Psoas muscle (tissue), 8 donors: ENCODE results near the gene LTV1. TPM values are rescaled to one million over a fixed set of nuclear protein-coding genes. Genes with fewer than 3 reads are reported as not detected.

Experiments
- ATAC-seq, 4 donors: fragments of 200-7000 bp; cut with Tn5 transposase; one replicate each; pipeline ENCODE4 v1.9.1; 2020; ENCODE audit warnings: moderate library complexity in 3 of 4, mild to moderate bottlenecking in 2 of 4
- DNase-seq, 2 donors: peaks; one replicate each; pipeline ENCODE4 v3.0.0-alpha.2; 2020
- H3K27ac ChIP-seq: fragments of 200-600 bp; one replicate; pipeline ENCODE4 v1.8.0; 2022
- H3K27me3 ChIP-seq, 3 donors: fragments of 200-600 bp in 1 of 3; one replicate each; pipeline versions ENCODE4 v1.6.1 to v1.8.0; 2013 to 2022; ENCODE audit warnings: low read length in 2 of 3, mild to moderate bottlenecking in 2 of 3, moderate library complexity in 1 of 3; ENCODE audit not compliant: insufficient read depth in 3 of 3
- H3K36me3 ChIP-seq, 2 donors: fragments of 200-600 bp in 1 of 2; one replicate each; pipeline versions ENCODE4 v1.6.1 to v1.8.0; 2013 to 2022; ENCODE audit warnings: low read depth in 1 of 2, mild to moderate bottlenecking in 1 of 2, moderate library complexity in 1 of 2; ENCODE audit not compliant: insufficient read depth in 1 of 2
- H3K4me1 ChIP-seq: fragments of 200-600 bp; one replicate; pipeline ENCODE4 v1.8.0; 2022
- H3K4me3 ChIP-seq: fragments of 200-600 bp; one replicate; pipeline ENCODE4 v1.8.0; 2022; ENCODE audit warnings: mild to moderate bottlenecking
- H3K9me3 ChIP-seq: fragments of 200-600 bp; one replicate; pipeline ENCODE4 v1.8.0; 2022
- WGBS, 3 donors: extraction: QIAGEN DNeasy Blood & Tissue Kit; methylation state at CpG; one replicate each; pipeline versions ENCODE4 v1.1.6 to v1.1.7; 2013; 5-methylcytosine and 5-hydroxymethylcytosine counted together
- intact Hi-C, 2 donors: fragments of 100-400 bp; cut with DNase I; formaldehyde crosslinking; loops; one replicate each; pipeline versions ENCODE4 v1.11.0 to v1.14.2; 2022
- polyA plus RNA-seq, 3 donors: library from polyadenylated mRNA; stranded (reverse); fragments of 200-250 nt; gene quantifications; one replicate each; pipeline ENCODE4 v1.2.3, GENCODE V29; 2013
- total RNA-seq, 4 donors: library from RNA; stranded (reverse); fragmentation: NEBNext Ultra II Directional in 2 of 4; extraction: Animal tissue kit (Norgen Biotek cat#: 25700) in 2 of 4; gene quantifications; one replicate each; pipeline versions ENCODE4 v1.2.1 to v1.2.4, GENCODE V29; 2021 to 2023
- TF ChIP-seq, protein P1 (sequence below): fragments of 200-600 bp; IDR thresholded peaks from one replicate; pipeline ENCODE4 v1.8.0; 2022; ENCODE audit warnings: antibody characterized with exemption
- donor health status: healthy with polysubstance abuse.
- donor health status: DM: no; HTN: no; CAD: no; lungs with moderate emphysema.
- donor health status: Bipolar disorder and iron deficiency.
- donor health status: healthy.
- donor health status: DM: yes; HTN: yes; CAD: no.
- donor health status: DM: no; HTN: no; CAD: no.
- donor health status: DM: no; HTN: no; CAD: no.
- donor health status: DM: yes; HTN: yes; CAD: no.

Gene LTV1
- total and polyA plus RNA-seq, 7 donors = 19.1 to 57.1 (median 35.4) TPM

DNA sequence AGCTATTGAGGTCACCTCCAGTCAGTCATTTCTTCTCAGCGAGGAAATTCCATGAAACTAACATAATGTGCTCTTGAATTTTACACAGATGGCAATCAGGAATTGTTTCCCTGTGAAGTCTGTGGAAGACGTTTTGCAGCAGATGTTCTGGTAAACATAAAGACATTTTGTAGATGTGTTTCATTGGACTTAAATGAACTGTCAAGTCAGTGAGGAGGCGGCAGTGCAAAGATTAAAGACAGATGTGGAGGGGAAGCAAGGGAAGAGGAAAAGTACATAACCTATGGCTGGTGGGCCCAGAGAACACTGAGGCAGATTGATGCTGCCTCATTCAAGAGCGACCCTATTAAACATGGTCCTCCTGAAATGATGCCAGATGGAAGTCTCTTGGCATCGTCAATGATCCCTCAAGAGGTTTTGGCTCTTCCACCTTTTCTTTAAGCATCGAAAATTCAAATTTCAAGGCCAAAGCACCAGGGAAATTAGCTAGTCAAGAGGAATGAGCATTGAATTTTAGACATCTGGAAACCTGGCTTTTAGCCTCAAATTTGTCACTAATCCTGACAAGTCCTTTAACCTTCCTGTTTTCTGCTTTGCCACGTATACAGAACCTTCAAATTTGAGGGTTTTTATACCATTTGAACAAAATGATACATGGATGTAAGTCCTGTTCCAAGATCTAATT, 41.2 kb downstream of the LTV1 start:
- Histone ChIP-seq H3K27ac (no peak overlapping the region), H3K9me3 (no peaks in the 10 kb centered on the region), H3K4me3 (no peak overlapping the region), H3K4me1 (no peaks in the 10 kb centered on the region), H3K36me3 (no peaks in the 10 kb centered on the region), H3K27me3 (no peaks in the 10 kb centered on the region)
- TF ChIP-seq, protein P1, sequence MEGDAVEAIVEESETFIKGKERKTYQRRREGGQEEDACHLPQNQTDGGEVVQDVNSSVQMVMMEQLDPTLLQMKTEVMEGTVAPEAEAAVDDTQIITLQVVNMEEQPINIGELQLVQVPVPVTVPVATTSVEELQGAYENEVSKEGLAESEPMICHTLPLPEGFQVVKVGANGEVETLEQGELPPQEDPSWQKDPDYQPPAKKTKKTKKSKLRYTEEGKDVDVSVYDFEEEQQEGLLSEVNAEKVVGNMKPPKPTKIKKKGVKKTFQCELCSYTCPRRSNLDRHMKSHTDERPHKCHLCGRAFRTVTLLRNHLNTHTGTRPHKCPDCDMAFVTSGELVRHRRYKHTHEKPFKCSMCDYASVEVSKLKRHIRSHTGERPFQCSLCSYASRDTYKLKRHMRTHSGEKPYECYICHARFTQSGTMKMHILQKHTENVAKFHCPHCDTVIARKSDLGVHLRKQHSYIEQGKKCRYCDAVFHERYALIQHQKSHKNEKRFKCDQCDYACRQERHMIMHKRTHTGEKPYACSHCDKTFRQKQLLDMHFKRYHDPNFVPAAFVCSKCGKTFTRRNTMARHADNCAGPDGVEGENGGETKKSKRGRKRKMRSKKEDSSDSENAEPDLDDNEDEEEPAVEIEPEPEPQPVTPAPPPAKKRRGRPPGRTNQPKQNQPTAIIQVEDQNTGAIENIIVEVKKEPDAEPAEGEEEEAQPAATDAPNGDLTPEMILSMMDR = no peak
- ATAC-seq (no peak), DNase-seq (no peak)
- intact Hi-C loops = no loop called here
- WGBS, 3 donors = 26 to 29% (median 28%) methylated on average over 7 of the region's 7 CpGs

DNA sequence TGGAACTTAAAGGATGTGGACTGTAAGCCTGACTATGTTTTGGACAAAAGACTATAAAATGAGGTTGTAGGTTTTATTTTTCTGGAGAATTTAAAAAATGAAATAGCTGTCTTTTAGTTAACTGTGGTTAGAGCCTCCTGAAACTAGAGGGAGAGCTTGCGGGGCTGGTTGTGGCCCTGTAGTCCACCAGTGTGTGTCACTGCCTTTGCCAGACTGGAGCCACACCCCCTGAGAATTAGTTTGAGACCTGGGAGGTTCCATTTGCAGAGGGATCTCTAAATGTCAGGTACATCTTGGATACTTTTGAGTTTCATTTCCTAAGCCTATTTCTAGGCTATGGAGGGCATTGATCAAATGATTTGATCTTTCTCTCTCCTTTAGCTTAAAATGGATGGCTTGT, 42.0 kb downstream of the LTV1 start:
- H3K9me3 ChIP-seq = no peaks in the 10 kb centered on the region
- intact Hi-C loops = no loop called here
- TF ChIP-seq, protein P1 = no peak
- ATAC-seq (no peak), DNase-seq (no peak)
- H3K36me3 ChIP-seq = no peaks in the 10 kb centered on the region
- H3K4me1 ChIP-seq = no peaks in the 10 kb centered on the region
- no peak overlapping the region for H3K4me3 ChIP-seq
- 97 to 100% (median 98%) methylated on average over 1 of the region's 1 CpG for WGBS, 3 donors
- no peaks in the 10 kb centered on the region for H3K27me3 ChIP-seq
- no peak overlapping the region for H3K27ac ChIP-seq

DNA sequence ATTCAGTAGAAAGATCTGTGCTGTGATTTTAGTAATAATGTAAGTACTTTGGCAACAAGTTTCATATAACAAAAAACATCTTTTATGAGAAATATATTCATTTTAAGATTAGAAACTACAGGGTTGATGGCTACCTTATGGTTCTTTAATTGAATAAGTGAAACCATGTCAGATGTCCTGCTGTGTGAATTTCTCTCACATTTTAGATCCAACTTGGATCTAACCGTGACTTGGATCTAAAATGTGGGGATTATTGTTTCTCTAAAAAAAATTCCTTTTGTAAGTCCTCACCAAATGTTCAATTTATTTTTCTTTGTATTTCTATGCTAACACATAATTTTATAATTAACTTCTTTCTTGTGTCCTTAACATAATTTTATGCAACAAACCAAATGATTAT, 51.5 kb downstream of the LTV1 start:
- H3K4me1 ChIP-seq = no peaks in the 10 kb centered on the region
- no peak for ATAC-seq
- TF ChIP-seq, protein P1 = no peak
- no peaks in the 10 kb centered on the region for H3K9me3 ChIP-seq
- no peak for DNase-seq
- H3K27me3 ChIP-seq = no peaks in the 10 kb centered on the region
- intact Hi-C loops = no loop called here
- 26 to 59% (median 47%) methylated on average over 1 of the region's 1 CpG for WGBS, 3 donors
- H3K4me3 ChIP-seq = no peak overlapping the region
- H3K36me3 ChIP-seq = no peaks in the 10 kb centered on the region
- no peak overlapping the region for H3K27ac ChIP-seq

DNA sequence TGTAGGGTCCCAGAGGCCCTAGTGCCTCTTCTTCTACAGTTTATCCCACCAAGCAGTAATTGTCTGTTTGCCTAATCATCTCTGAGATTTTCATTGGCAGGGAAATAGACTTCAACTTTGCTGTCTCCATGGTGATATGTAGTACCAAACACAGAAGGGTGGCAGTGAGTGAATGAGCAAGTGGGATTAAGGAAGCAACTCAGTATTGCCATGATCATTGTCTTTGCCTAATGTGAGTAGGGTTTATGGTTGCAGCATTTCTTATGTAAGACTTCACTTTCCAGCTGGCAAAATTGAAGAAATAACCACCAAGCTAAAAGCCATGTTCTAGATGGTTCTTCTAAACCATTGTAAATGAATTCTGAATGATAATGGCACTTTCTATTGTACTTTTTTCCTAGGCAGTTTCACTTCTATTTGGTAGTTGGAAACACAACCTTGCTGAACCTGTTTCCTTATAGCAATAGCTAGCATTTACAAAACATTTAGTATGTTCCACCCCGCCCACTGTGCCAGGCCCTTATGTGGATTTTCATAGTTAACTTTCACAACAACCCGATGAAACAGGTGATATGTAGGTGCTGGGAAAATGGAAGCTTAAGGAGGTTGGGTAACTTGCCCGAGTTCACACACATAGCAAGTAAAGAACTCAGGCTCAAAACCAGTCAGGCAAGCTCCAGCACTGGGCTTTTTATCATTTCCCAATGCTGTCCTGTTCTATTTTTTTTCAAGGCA, 53.2 kb downstream of the LTV1 start:
- H3K9me3 ChIP-seq = no peaks in the 10 kb centered on the region
- DNase-seq (no peak), ATAC-seq (no peak)
- no peaks in the 10 kb centered on the region for H3K27me3 ChIP-seq
- no peaks in the 10 kb centered on the region for H3K36me3 ChIP-seq
- H3K4me3 ChIP-seq = no peak overlapping the region
- TF ChIP-seq, protein P1 = no peak
- intact Hi-C loops = no loop called here
- H3K4me1 ChIP-seq = no peaks in the 10 kb centered on the region
- 52 to 70% (median 58%) methylated on average over 3 of the region's 3 CpGs for WGBS, 3 donors
- no peak overlapping the region for H3K27ac ChIP-seq
